Caco-2 (cell line): ENCODE results near the gene RXFP1. TPM values are rescaled to one million over a fixed set of nuclear protein-coding genes. Genes with fewer than 3 reads are reported as not detected.

ENCODE experiments used
- BruUV-seq: library from RNA; stranded (reverse); fragments of 400-500 nt; replicated peaks from 2 replicates; lab custom pipeline; 2021; lab: Mats Ljungman, UMichigan
- CTCF ChIA-PET: fragments of 300-600 bp; sonication (Branson Sonifier 250); formaldehyde crosslinking; loops from one replicate; lab custom pipeline; 2022; ENCODE audit warnings: antibody characterized with exemption; lab: Charles Lee
- POLR2A ChIA-PET: fragments of 300-600 bp; sonication (Branson Sonifier 250); formaldehyde crosslinking; loops from one replicate; lab custom pipeline; 2022; ENCODE audit warnings: antibody characterized with exemption; lab: Charles Lee
- DNase-seq, 2 experiments: peaks; one replicate each; pipeline versions ENCODE4 v3.0.0 to v3.0.0-alpha.2; 2020 to 2022
- H3K27me3 ChIP-seq: replicated peaks from 2 replicates; pipeline ENCODE4 v1.6.0; 2011; ENCODE audit warnings: low read length; ENCODE audit not compliant: control insufficient read depth, insufficient read depth
- H3K36me3 ChIP-seq: 2 replicates; pipeline ENCODE4 v1.5.1; 2011; ENCODE audit warnings: low read length; ENCODE audit not compliant: control insufficient read depth, insufficient read depth
- H3K4me1 ChIP-seq: fragments of 250-450 bp; sonication (Bioruptor Pico); 2 replicates; pipeline ENCODE4 v1.5.1; 2020; ENCODE audit warnings: mild to moderate bottlenecking
- H3K4me3 ChIP-seq: 2 replicates; pipeline ENCODE4 v1.5.1; 2011; ENCODE audit warnings: low read depth, mild to moderate bottlenecking, control low read depth, low read length
- H3K9me3 ChIP-seq: fragments of 250-450 bp; sonication (Bioruptor Pico); 2 replicates; pipeline ENCODE4 v1.5.1; 2020; ENCODE audit warnings: mild to moderate bottlenecking, moderate library complexity
- H3K27ac Mint-ChIP-seq: one replicate; pipeline ENCODE4 v1.8.0; 2022; ENCODE audit warnings: mixed read lengths; ENCODE audit not compliant: unreplicated experiment
- H3K27me3 Mint-ChIP-seq: one replicate; pipeline ENCODE4 v1.8.0; 2022; ENCODE audit warnings: mixed read lengths; ENCODE audit not compliant: insufficient read depth, unreplicated experiment
- H3K36me3 Mint-ChIP-seq: one replicate; pipeline ENCODE4 v1.8.0; 2022; ENCODE audit warnings: mild to moderate bottlenecking, mixed read lengths; ENCODE audit not compliant: insufficient read depth, unreplicated experiment
- H3K4me1 Mint-ChIP-seq: one replicate; pipeline ENCODE4 v1.8.0; 2022; ENCODE audit warnings: low read depth, mixed read lengths; ENCODE audit not compliant: unreplicated experiment
- H3K4me3 Mint-ChIP-seq: one replicate; pipeline ENCODE4 v1.8.0; 2022; ENCODE audit warnings: mild to moderate bottlenecking, moderate library complexity, mixed read lengths; ENCODE audit not compliant: unreplicated experiment
- H3K9me3 Mint-ChIP-seq: one replicate; pipeline ENCODE4 v1.8.0; 2022; ENCODE audit warnings: mixed read lengths; ENCODE audit not compliant: unreplicated experiment
- intact Hi-C: fragments of 100-400 bp; cut with micrococcal nuclease; formaldehyde crosslinking; loops from one replicate; pipeline ENCODE4 v1.10.0; 2022; ENCODE audit not compliant: unreplicated experiment
- total RNA-seq: library from RNA; stranded (reverse); gene quantifications from 2 replicates; pipeline ENCODE4 v1.2.3, GENCODE V29; 2022
- TF ChIP-seq, protein P1 (sequence below), 2 experiments: fragments of 200-600 bp in 1 of 2; IDR thresholded peaks; 1 replicate in 1 of 2; 2 replicates in 1 of 2; pipeline versions ENCODE4 v1.5.1 to v1.8.0; 2011 to 2022; ENCODE audit warnings: antibody characterized with exemption in 1 of 2, control low read depth in 1 of 2, inconsistent platforms in 1 of 2, low read depth in 1 of 2, low read length in 1 of 2, mild to moderate bottlenecking in 1 of 2, moderate library complexity in 1 of 2; ENCODE audit not compliant: insufficient read depth in 1 of 2, severe bottlenecking in 1 of 2, unreplicated experiment in 1 of 2

RXFP1 gene
- total RNA-seq, 1 experiment from 2014 or later, result not detected

DNA sequence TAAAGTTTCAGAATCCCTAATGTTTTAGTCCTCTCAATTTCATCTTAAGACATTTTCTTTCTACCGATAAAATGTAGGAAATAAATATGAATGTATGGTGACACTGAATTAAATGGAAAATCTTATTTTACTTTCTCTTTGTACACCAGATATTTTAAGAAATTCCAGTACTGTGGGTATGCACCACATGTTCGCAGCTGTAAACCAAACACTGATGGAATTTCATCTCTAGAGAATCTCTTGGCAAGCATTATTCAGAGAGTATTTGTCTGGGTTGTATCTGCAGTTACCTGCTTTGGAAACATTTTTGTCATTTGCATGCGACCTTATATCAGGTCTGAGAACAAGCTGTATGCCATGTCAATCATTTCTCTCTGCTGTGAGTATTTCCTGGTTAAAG, 123.1 kb downstream of the RXFP1 start:
- Histone ChIP-seq H3K4me1 (no peaks in the 10 kb centered on the region), H3K4me3 (no peak overlapping the region), H3K36me3 (no peaks in the 10 kb centered on the region), H3K27me3 (no peaks in the 10 kb centered on the region), H3K9me3 (no peaks in the 10 kb centered on the region)
- intact Hi-C loops, result no loop called here
- peaks cover 2% of the 10 kb centered on the region for H3K27me3 Mint-ChIP-seq
- no peak overlapping the region for H3K27ac Mint-ChIP-seq
- no peak overlapping the region for H3K4me3 Mint-ChIP-seq
- no peaks in the 10 kb centered on the region for H3K36me3 Mint-ChIP-seq
- H3K4me1 Mint-ChIP-seq, result no peaks in the 10 kb centered on the region
- no TSS peak for BruUV-seq
- ChIA-PET CTCF (no interaction called here), POLR2A (no interaction called here)
- H3K9me3 Mint-ChIP-seq, result peaks cover 9% of the 10 kb centered on the region
- TF ChIP-seq, protein P1, sequence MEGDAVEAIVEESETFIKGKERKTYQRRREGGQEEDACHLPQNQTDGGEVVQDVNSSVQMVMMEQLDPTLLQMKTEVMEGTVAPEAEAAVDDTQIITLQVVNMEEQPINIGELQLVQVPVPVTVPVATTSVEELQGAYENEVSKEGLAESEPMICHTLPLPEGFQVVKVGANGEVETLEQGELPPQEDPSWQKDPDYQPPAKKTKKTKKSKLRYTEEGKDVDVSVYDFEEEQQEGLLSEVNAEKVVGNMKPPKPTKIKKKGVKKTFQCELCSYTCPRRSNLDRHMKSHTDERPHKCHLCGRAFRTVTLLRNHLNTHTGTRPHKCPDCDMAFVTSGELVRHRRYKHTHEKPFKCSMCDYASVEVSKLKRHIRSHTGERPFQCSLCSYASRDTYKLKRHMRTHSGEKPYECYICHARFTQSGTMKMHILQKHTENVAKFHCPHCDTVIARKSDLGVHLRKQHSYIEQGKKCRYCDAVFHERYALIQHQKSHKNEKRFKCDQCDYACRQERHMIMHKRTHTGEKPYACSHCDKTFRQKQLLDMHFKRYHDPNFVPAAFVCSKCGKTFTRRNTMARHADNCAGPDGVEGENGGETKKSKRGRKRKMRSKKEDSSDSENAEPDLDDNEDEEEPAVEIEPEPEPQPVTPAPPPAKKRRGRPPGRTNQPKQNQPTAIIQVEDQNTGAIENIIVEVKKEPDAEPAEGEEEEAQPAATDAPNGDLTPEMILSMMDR (IDR thresholded peaks at IDR 0.05; ENCODE audit: insufficient read depth in 1 of 2, low read depth in 1 of 2, low read length in 1 of 2, severe bottlenecking in 1 of 2, unreplicated experiment in 1 of 2), result no peak
- DNase-seq, result no peak

DNA sequence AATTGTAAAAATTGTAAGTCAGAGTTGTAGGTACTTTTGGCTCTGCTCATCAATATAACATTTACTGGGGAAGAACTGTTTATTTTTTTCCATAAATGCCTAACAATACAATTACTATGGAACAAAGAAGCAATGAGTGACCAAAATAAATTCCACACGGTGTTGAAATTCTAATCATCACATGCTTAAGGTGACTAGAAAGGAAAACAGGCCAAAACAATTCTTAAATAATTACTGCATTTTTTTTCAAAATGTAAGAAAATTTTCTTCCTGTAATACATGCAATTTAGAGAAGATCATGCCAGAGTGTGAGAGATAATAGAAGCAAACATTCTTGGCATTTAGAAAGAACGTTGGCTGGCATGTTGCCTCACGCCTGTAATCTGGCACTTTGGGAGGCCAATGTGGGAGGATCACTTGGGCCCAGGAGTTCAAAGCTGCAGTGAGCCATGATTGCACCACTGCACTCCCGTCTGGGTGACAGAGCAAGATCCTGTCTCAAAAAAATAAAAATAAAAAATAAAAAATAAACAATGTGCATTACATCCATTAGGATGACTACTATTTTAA, 127.5 kb downstream of the RXFP1 start:
- no peaks in the 10 kb centered on the region for H3K36me3 Mint-ChIP-seq
- intact Hi-C loops, result no loop called here
- no peak overlapping the region for H3K4me3 Mint-ChIP-seq
- H3K9me3 Mint-ChIP-seq, result no peaks in the 10 kb centered on the region
- CTCF ChIA-PET, result no interaction called here
- peaks cover 2% of the 10 kb centered on the region for H3K27me3 Mint-ChIP-seq
- Histone ChIP-seq H3K4me3 (no peak overlapping the region), H3K4me1 (no peaks in the 10 kb centered on the region), H3K36me3 (no peaks in the 10 kb centered on the region), H3K27me3 (no peaks in the 10 kb centered on the region), H3K9me3 (no peaks in the 10 kb centered on the region)
- POLR2A ChIA-PET, result no interaction called here
- no peaks in the 10 kb centered on the region for H3K4me1 Mint-ChIP-seq
- no peak overlapping the region for H3K27ac Mint-ChIP-seq
- TF ChIP-seq, protein P1 (IDR thresholded peaks at IDR 0.05; ENCODE audit: insufficient read depth in 1 of 2, low read depth in 1 of 2, low read length in 1 of 2, severe bottlenecking in 1 of 2, unreplicated experiment in 1 of 2), result no peak
- DNase-seq, result no peak
- no TSS peak for BruUV-seq

DNA sequence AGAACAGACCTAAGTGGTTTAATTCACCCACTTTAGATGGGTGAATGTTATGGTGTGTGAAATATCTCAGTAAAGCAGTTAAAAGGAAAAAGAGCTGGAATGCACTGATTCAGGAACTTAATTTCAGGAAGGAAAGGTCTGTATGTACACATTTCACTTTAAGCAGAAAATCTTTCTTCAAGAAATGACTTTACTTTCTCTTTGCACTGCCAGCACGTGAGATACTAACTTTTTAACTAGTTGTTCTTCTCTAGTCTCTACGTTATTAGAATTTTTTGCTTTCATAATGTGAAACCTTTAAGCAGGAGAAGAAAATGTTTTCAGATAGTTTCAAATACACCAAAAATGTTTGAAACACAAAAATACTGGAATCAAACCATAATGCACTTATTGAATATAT, 131.2 kb downstream of the RXFP1 start:
- DNase-seq, result no peak
- Mint-ChIP-seq H3K4me1 (no peaks in the 10 kb centered on the region), H3K27me3 (peaks cover 3% of the 10 kb centered on the region), H3K4me3 (no peak overlapping the region), H3K36me3 (no peaks in the 10 kb centered on the region), H3K27ac (no peak overlapping the region), H3K9me3 (no peaks in the 10 kb centered on the region)
- no peak overlapping the region for H3K4me3 ChIP-seq
- H3K27me3 ChIP-seq, result no peaks in the 10 kb centered on the region
- intact Hi-C loops, result no loop called here
- H3K4me1 ChIP-seq, result no peaks in the 10 kb centered on the region
- no TSS peak for BruUV-seq
- POLR2A ChIA-PET, result no interaction called here
- H3K36me3 ChIP-seq, result no peaks in the 10 kb centered on the region
- H3K9me3 ChIP-seq, result no peaks in the 10 kb centered on the region
- TF ChIP-seq, protein P1 (IDR thresholded peaks at IDR 0.05; ENCODE audit: insufficient read depth in 1 of 2, low read depth in 1 of 2, low read length in 1 of 2, severe bottlenecking in 1 of 2, unreplicated experiment in 1 of 2), result no peak
- CTCF ChIA-PET, result no interaction called here
